ENCODE data around the gene TTC23L.

The TTC23L gene

DNA sequence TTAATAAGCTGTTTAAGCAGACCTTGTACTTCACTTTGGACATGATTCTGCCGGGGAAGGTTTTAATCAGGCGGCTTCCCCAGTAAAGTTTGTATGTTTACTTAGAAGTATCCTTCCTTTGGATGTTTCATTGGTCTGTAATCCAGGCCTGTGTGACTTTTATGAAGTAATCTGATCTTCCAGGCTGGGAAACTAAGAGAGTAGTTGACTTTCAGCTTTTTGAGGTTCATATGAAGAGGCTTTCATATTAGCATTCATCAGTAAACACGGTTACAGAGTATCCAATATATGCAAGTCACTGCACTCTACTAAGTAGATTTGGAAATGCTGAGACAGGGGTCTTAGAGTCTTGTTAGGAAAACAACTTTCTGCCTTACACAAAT, 91.5 kb downstream of the TTC23L start:
- Histone ChIP-seq H3K9ac (ENCODE audit: low read length) (no peak overlapping the region), H3K27ac (ENCODE audit: low read depth, low read length) (peak overlapping the region; percentile 89), H3K4me1 (ENCODE audit: control insufficient read depth, insufficient read depth, low read length) (peaks cover 7% of the 10 kb centered on the region), H3K4me3 (ENCODE audit: low read length) (peak overlapping the region; percentile 77), H3K27me3 (ENCODE audit: control insufficient read depth, insufficient read depth, low read length) (no peaks in the 10 kb centered on the region), H3K36me3 (ENCODE audit: control insufficient read depth, insufficient read depth, low read length) (no peaks in the 10 kb centered on the region)

DNA sequence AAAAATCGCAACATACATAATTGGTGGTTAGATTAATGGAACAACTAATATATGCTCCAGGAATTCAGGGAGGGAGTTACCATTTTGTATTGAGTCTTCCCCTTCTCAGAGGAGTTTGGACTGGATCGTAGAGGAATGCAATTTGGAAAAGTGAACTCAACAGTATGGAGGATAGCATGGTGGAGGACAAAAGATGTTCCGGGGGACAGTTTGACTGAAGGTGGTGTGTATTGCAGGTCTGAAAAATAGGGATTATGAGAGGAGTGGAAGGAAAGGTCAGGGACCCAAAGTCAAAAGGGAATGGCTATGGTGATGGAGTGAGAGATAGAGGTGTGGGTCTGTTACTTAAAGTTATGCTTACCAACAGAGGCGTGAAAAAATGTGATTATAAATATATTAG, 91.9 kb downstream of the TTC23L start:
- Histone ChIP-seq H3K27me3 (ENCODE audit: control insufficient read depth, insufficient read depth, low read length) (no peaks in the 10 kb centered on the region), H3K9ac (ENCODE audit: low read length) (no peak overlapping the region), H3K27ac (ENCODE audit: low read depth, low read length) (peak overlapping the region; percentile 89), H3K36me3 (ENCODE audit: control insufficient read depth, insufficient read depth, low read length) (no peaks in the 10 kb centered on the region), H3K4me3 (ENCODE audit: low read length) (peak overlapping the region; percentile 77), H3K4me1 (ENCODE audit: control insufficient read depth, insufficient read depth, low read length) (peaks cover 7% of the 10 kb centered on the region)

DNA sequence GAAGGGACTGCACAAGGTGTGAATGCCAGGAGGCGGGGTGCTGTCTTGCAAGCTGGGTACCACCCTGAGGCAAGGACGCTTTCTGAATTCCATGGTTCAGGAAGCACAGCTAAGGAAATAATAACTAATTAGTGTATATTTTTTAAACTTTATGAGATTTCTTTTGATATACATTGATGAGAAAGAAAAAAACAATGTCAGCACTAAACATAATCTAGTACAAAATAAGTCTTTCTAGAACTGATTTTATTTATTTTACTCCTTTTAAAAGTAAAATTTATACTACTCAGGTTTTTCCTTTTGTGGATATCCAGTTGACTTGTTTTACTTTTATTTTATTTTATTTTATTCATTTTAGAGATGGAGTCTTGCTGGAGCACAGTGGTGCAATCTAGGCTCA, 94.0 kb downstream of the TTC23L start:
- Histone ChIP-seq H3K4me1 (ENCODE audit: control insufficient read depth, insufficient read depth, low read length) (peaks cover 7% of the 10 kb centered on the region), H3K27me3 (ENCODE audit: control insufficient read depth, insufficient read depth, low read length) (no peaks in the 10 kb centered on the region), H3K36me3 (ENCODE audit: control insufficient read depth, insufficient read depth, low read length) (peaks cover 9% of the 10 kb centered on the region), H3K27ac (ENCODE audit: low read depth, low read length) (no peak overlapping the region), H3K9ac (ENCODE audit: low read length) (no peak overlapping the region), H3K4me3 (ENCODE audit: low read length) (no peak overlapping the region)

DNA sequence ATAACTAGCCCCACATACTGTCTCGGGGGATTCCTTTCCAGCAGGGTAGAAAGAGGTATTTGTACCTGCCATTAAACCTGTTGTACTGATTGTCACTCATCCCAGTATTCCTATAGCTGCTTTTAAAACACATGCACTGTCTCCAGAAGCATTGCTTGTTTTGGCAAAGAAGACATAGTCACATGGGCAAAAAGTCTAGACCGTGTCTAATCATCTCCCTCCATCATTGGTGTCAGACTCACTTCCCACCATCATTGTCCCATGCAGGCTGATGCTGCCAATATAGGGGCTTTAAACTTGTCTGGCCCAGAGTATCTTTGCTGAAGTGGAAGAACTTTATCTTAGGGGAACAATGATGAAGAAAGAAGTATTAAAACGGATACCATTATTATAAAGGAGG, 103.0 kb downstream of the TTC23L start:
- Histone ChIP-seq H3K9ac (ENCODE audit: low read length) (no peak overlapping the region), H3K4me1 (ENCODE audit: control insufficient read depth, insufficient read depth, low read length) (no peaks in the 10 kb centered on the region), H3K4me3 (ENCODE audit: low read length) (no peak overlapping the region), H3K36me3 (ENCODE audit: control insufficient read depth, insufficient read depth, low read length) (peaks cover 22% of the 10 kb centered on the region), H3K27ac (ENCODE audit: low read depth, low read length) (no peak overlapping the region), H3K27me3 (ENCODE audit: control insufficient read depth, insufficient read depth, low read length) (no peaks in the 10 kb centered on the region)

DNA sequence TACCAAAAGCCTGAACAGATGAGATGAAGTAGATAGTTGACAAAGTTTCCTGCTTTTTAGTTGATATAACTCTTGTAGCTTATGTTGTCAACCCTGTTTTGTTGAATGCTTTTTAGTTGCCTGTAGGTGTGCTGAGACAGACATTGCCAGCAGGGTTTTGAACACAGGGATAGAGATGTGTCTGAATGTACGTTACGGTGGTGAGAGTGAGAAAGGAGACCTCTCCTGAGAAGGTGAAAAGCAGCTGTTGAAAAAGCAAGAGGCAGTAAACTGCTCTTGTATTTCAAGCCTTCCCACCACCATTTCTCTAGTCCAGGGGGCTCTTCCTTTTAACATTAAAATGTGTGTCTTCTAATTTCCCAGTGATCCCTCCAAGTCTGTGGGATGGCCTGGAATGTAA, 105.1 kb downstream of the TTC23L start:
- Histone ChIP-seq H3K36me3 (ENCODE audit: control insufficient read depth, insufficient read depth, low read length) (peaks cover 18% of the 10 kb centered on the region), H3K27ac (ENCODE audit: low read depth, low read length) (no peak overlapping the region)

DNA sequence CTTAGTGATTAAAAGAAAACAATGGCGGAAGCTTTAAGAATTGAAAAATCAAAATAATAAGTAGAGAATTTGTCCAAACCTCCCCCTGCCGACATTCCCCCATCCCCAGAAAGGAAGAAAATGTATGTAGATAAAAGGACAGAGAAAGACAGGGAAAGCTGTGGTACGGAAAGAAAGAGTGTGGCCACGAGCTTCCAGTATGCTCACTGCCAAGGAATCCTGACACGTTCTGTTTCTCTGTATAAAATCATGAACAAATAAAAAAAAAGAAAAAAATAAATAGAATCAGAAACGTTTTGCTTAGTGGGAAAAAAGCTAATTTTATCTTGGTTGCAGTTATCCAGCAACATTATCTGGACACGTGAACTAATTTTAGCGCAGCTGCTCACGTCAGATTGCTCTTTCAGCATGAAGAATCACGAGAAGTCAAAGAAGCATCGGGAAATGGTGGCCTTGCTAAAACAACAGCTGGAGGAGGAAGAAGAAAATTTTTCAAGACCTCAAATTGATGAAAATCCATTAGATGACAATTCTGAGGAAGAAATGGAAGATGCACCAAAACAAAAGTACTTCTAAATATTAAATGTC, 105.6 kb downstream of the TTC23L start:
- H3K36me3 ChIP-seq (ENCODE audit: control insufficient read depth, insufficient read depth, low read length): peaks cover 23% of the 10 kb centered on the region
- H3K4me3 ChIP-seq (ENCODE audit: low read length): no peak overlapping the region
- H3K27me3 ChIP-seq (ENCODE audit: control insufficient read depth, insufficient read depth, low read length): no peaks in the 10 kb centered on the region
- H3K27ac ChIP-seq (ENCODE audit: low read depth, low read length): no peak overlapping the region
- no peaks in the 10 kb centered on the region for H3K4me1 ChIP-seq (ENCODE audit: control insufficient read depth, insufficient read depth, low read length)
- H3K9ac ChIP-seq (ENCODE audit: low read length): no peak overlapping the region

More for the DNA sequence above, 105.1 kb downstream of the TTC23L start:
- Histone ChIP-seq H3K9ac (ENCODE audit: low read length) (no peak overlapping the region), H3K27me3 (ENCODE audit: control insufficient read depth, insufficient read depth, low read length) (no peaks in the 10 kb centered on the region), H3K4me3 (ENCODE audit: low read length) (no peak overlapping the region), H3K4me1 (ENCODE audit: control insufficient read depth, insufficient read depth, low read length) (no peaks in the 10 kb centered on the region)

Measured in rectal smooth muscle tissue (tissue), 1 donor.